HepG2 (cell line): ENCODE data around the gene SNRPF. TPM values are rescaled to one million over a fixed set of nuclear protein-coding genes. Genes with fewer than 3 reads are reported as not detected.

Experiments used
- ATAC-seq: fragments of 200-7000 bp; cut with Tn5 transposase; 3 replicates; pipeline ENCODE4 v1.9.1; 2020; ENCODE audit warnings: mild to moderate bottlenecking, moderate library complexity
- BruUV-seq: library from RNA; stranded (reverse); fragments of 400-500 nt; replicated peaks from 2 replicates; lab custom pipeline; 2021; lab: Mats Ljungman, UMichigan
- CTCF ChIA-PET: fragments of 300-600 bp; formaldehyde crosslinking; extraction: SDS; loops from one replicate; lab custom pipeline; 2021; ENCODE audit warnings: low total read pairs, inconsistent platforms, low intra/inter-chr PET ratio; lab: Yijun Ruan, JAX
- POLR2A ChIA-PET: fragments of 350-600 bp; sonication (Branson Sonifier 250); formaldehyde crosslinking; loops from one replicate; lab custom pipeline; 2020; ENCODE audit warnings: antibody characterized with exemption, inconsistent platforms; lab: Yijun Ruan, JAX
- DNase-seq: peaks from one replicate; pipeline ENCODE4 v3.0.0-alpha.2; 2015; ENCODE audit warnings: low spot score
- FAIRE-seq: peaks from 3 replicates; lab custom pipeline; 2011; peaks lifted over from hg19 to GRCh38; lab: Jason Lieb, UNC
- H2AFZ ChIP-seq: one replicate; pipeline ENCODE4 v1.6.1; 2011; ENCODE audit warnings: low read length, inconsistent platforms
- H3K27ac ChIP-seq: fragments of 300-600 bp; 3 replicates; pipeline ENCODE4 v1.8.0; 2011; ENCODE audit warnings: mixed run types, mild to moderate bottlenecking, mixed read lengths, low read length, inconsistent platforms; ENCODE audit not compliant: insufficient read depth; ENCODE audit errors: extremely low read length
- H3K27me3 ChIP-seq, 2 experiments: fragments of 200-600 bp in 1 of 2; 2 replicates in 1 of 2; 3 replicates in 1 of 2; pipeline versions ENCODE4 v1.6.0 to v1.8.0; 2011; ENCODE audit warnings: low read length in 2 of 2, mild to moderate bottlenecking in 2 of 2, moderate library complexity in 2 of 2, inconsistent platforms in 1 of 2; ENCODE audit not compliant: insufficient read depth in 2 of 2, control insufficient read depth in 1 of 2
- H3K36me3 ChIP-seq, 2 experiments: fragments of 200-600 bp in 1 of 2; replicated peaks in 1 of 2; 2 replicates in 1 of 2; 3 replicates in 1 of 2; pipeline versions ENCODE4 v1.5.1 to v1.8.0; 2011; ENCODE audit warnings: low read length in 2 of 2, inconsistent platforms in 1 of 2; ENCODE audit not compliant: insufficient read depth in 2 of 2, control insufficient read depth in 1 of 2
- H3K4me1 ChIP-seq: 2 replicates; pipeline ENCODE4 v1.5.1; 2012; ENCODE audit warnings: low read length, inconsistent platforms; ENCODE audit not compliant: insufficient read depth
- H3K4me2 ChIP-seq: 2 replicates; pipeline ENCODE4 v1.6.0; 2011; ENCODE audit warnings: low read depth, low read length, inconsistent platforms
- H3K4me3 ChIP-seq, 3 experiments: fragments of 200-600 bp in 1 of 3; sonication (generic), shearing (Covaris generic) in 1 of 3; replicated peaks in 1 of 3; 2 replicates each; pipeline ENCODE4 v1.5.1; 2011 to 2016; ENCODE audit warnings: low read length in 3 of 3, inconsistent platforms in 2 of 3, low read depth in 2 of 3, mild to moderate bottlenecking in 2 of 3, control low read depth in 1 of 3, mixed read lengths in 1 of 3; ENCODE audit not compliant: insufficient read depth in 1 of 3
- H3K79me2 ChIP-seq: one replicate; pipeline ENCODE4 v1.6.1; 2011; ENCODE audit warnings: low read length, inconsistent platforms; ENCODE audit not compliant: insufficient read depth
- H3K9ac ChIP-seq: 2 replicates; pipeline ENCODE4 v1.6.0; 2011; ENCODE audit warnings: mild to moderate bottlenecking, low read depth, low read length, inconsistent platforms; ENCODE audit not compliant: insufficient read depth
- H3K9me3 ChIP-seq: 2 replicates; pipeline ENCODE4 v1.5.1; 2012; ENCODE audit warnings: mild to moderate bottlenecking, low read length
- H4K20me1 ChIP-seq: 2 replicates; pipeline ENCODE4 v1.6.0; 2011; ENCODE audit warnings: inconsistent platforms, mild to moderate bottlenecking, low read length, moderate library complexity; ENCODE audit not compliant: insufficient read depth
- FOXM1 ChIP-seq: sonication (generic); formaldehyde crosslinking; IDR thresholded peaks from 2 replicates; pipeline ENCODE4 v1.5.0; 2020; ENCODE audit warnings: missing genetic modification reagents
- GPBP1L1 ChIP-seq: sonication (generic); formaldehyde crosslinking; IDR thresholded peaks from 2 replicates; pipeline ENCODE4 v1.5.0; 2020; ENCODE audit warnings: mild to moderate bottlenecking, missing genetic modification reagents
- HNRNPH1 ChIP-seq: fragments of 200-400 bp; formaldehyde crosslinking; optimal IDR thresholded peaks from 2 replicates; pipeline ENCODE3; 2017; ENCODE audit warnings: mild to moderate bottlenecking, low read depth, low read length
- HNRNPK ChIP-seq: fragments of 200-400 bp; formaldehyde crosslinking; IDR thresholded peaks from 2 replicates; pipeline ENCODE4 v1.6.1; 2018; ENCODE audit warnings: low read length, low read depth, moderate library complexity, mild to moderate bottlenecking; ENCODE audit not compliant: poor library complexity, severe bottlenecking
- MAFF ChIP-seq: IDR thresholded peaks from 2 replicates; pipeline ENCODE4 v1.6.1; 2011; ENCODE audit warnings: low read depth, low read length, improper control_type of control experiment
- MAFG ChIP-seq: sonication (generic); formaldehyde crosslinking; IDR thresholded peaks from 2 replicates; pipeline ENCODE4 v1.5.1; 2020; ENCODE audit warnings: mild to moderate bottlenecking, missing genetic modification reagents
- RAD21 ChIP-seq: fragments of 450-650 bp; formaldehyde crosslinking; IDR thresholded peaks from 2 replicates; pipeline ENCODE4 v1.5.0; 2020; ENCODE audit warnings: mild to moderate bottlenecking
- ZFY ChIP-seq: sonication (generic); formaldehyde crosslinking; IDR thresholded peaks from 2 replicates; pipeline ENCODE4 v1.4.0; 2020; ENCODE audit warnings: missing genetic modification reagents
- ZNF136 ChIP-seq: sonication (generic); formaldehyde crosslinking; IDR thresholded peaks from 2 replicates; pipeline ENCODE4 v1.8.1; 2022; ENCODE audit warnings: low read depth, mild to moderate bottlenecking, moderate library complexity, missing genetic modification reagents
- ZNF235 ChIP-seq: sonication (generic); formaldehyde crosslinking; IDR thresholded peaks from 2 replicates; pipeline ENCODE4 v1.8.1; 2023; ENCODE audit warnings: mild to moderate bottlenecking, missing genetic modification reagents, borderline replicate concordance
- ZNF34 ChIP-seq: sonication (generic); formaldehyde crosslinking; IDR thresholded peaks from 2 replicates; pipeline ENCODE4 v1.4.0; 2020; ENCODE audit warnings: mild to moderate bottlenecking, missing genetic modification reagents, borderline replicate concordance
- ZNF614 ChIP-seq: IDR thresholded peaks from 2 replicates; pipeline ENCODE4 v1.6.1; 2018; ENCODE audit warnings: missing biosample characterization, missing genetic modification reagents, inconsistent platforms, borderline replicate concordance
- ZNF709 ChIP-seq: sonication (generic); formaldehyde crosslinking; IDR thresholded peaks from 2 replicates; pipeline ENCODE4 v1.5.0; 2020; ENCODE audit warnings: mild to moderate bottlenecking, missing genetic modification reagents
- ZNF850 ChIP-seq: sonication (generic); formaldehyde crosslinking; conservative IDR thresholded peaks from 2 replicates; pipeline ENCODE4 v1.9.0; 2021; ENCODE audit warnings: mild to moderate bottlenecking, missing genetic modification reagents
- ZSCAN30 ChIP-seq: sonication (generic); formaldehyde crosslinking; IDR thresholded peaks from 2 replicates; pipeline ENCODE4 v1.5.0; 2020; ENCODE audit warnings: mild to moderate bottlenecking, missing genetic modification reagents
- WGBS: methylation state at CpG from one replicate; pipeline ENCODE4 v1.1.6; 2017; ENCODE audit warnings: low lambda C conversion rate; 5-methylcytosine and 5-hydroxymethylcytosine counted together
- in situ Hi-C: cut with HindIII; loops from 2 replicates; pipeline ENCODE4 v1.10.0; 2017; ENCODE audit warnings: low pct_unique_long_range_greater_than_20kb; ENCODE audit not compliant: extremely low pct_ligation_motif_present
- intact Hi-C: fragments of 100-400 bp; cut with micrococcal nuclease; formaldehyde crosslinking; loops from one replicate; pipeline ENCODE4 v1.10.0; 2022; ENCODE audit not compliant: unreplicated experiment
- polyA plus RNA-seq, 8 experiments: library from polyadenylated mRNA; depleted of rRNA in 3 of 8; stranded (reverse) in 7 of 8; unstranded in 1 of 8; fragments of >200 nt; fragmentation: Illumina TruSeq in 4 of 8; extraction: Trizol in 4 of 8; gene quantifications; 2 replicates each; pipeline versions ENCODE4 v1.2.1 to v1.2.3, GENCODE V29; 2011 to 2016; ENCODE audit warnings: low read depth in 4 of 8, missing spikeins in 1 of 8, mixed read lengths in 1 of 8; ENCODE audit not compliant: insufficient read depth in 1 of 8
- total RNA-seq, 5 experiments: library from RNA; depleted of rRNA; stranded (reverse); fragments of >200 nt; fragmentation: Illumina TruSeq; extraction: Trizol; gene quantifications; 2 replicates each; pipeline ENCODE4 v1.2.3, GENCODE V29; 2016; ENCODE audit warnings: low read depth in 1 of 5

The SNRPF gene
- total and polyA plus RNA-seq, 2 of the 13 experiments (the other 11 are each of a cell fraction or from before 2014, with no cell fraction given), result 31.7 to 77.2 TPM

- TF ChIP-seq RAD21 (CRISPR knock-in tag), result no peak
- no peak for TF ChIP-seq ZNF850 (CRISPR knock-in tag)
- TF ChIP-seq ZNF34 (CRISPR knock-in tag), result no peak
- TF ChIP-seq ZNF235 (CRISPR knock-in tag), result no peak
- TF ChIP-seq ZNF136 (CRISPR knock-in tag), result no peak
- TF ChIP-seq ZNF709 (CRISPR knock-in tag), result no peak
- TF ChIP-seq ZSCAN30, result no peak
Observed at GRCh38 chr12:95836185-95836609, 22.6 kb upstream of the SNRPF start (continued).

- Histone ChIP-seq H3K27me3 (peaks cover 0 to 5% of the 10 kb centered on the region in 2 experiments; a peak in 1 of 5 replicates), H2AFZ (no peak overlapping the region), H3K79me2 (no peaks in the 10 kb centered on the region), H3K4me3 (no peak overlapping the region), H3K36me3 (no peaks in the 10 kb centered on the region), H3K9ac (no peak overlapping the region), H4K20me1 (no peaks in the 10 kb centered on the region), H3K9me3 (no peaks in the 10 kb centered on the region), H3K4me2 (no peak overlapping the region), H3K4me1 (peaks cover 24% of the 10 kb centered on the region), H3K27ac (no peak overlapping the region)
- POLR2A ChIA-PET, result no interaction called here
- CTCF ChIA-PET, result no interaction called here
- DNase-seq, result no peak
- BruUV-seq, result no TSS peak
- no peak for ATAC-seq
- intact Hi-C loops, result no loop called here
- in situ Hi-C loops, result no loop called here
- 0% methylated on average over 1 of the region's 1 CpG for WGBS
- no peak for FAIRE-seq
- TF ChIP-seq ZNF614 (no peak), MAFG (CRISPR knock-in tag) (no peak), HNRNPK (peak; percentile 77), FOXM1 (CRISPR knock-in tag) (no peak), ZFY (CRISPR knock-in tag) (no peak), MAFF (no peak), HNRNPH1 (no peak), GPBP1L1 (CRISPR knock-in tag) (no peak)
- TF ChIP-seq, all 625 proteins: peak for 1
Observed at GRCh38 chr12:95836630-95837239, 22.0 kb upstream of the SNRPF start.
